Mucosa of descending colon (tissue), 3 donors: ENCODE data around the gene TIAM2. TPM values are rescaled to one million over a fixed set of nuclear protein-coding genes. Genes with fewer than 3 reads are reported as not detected.

Experiments used
- ATAC-seq: fragments of 200-7000 bp; cut with Tn5 transposase; one replicate; pipeline ENCODE4 v1.9.1; 2020; ENCODE audit warnings: mild to moderate bottlenecking, moderate library complexity
- DNase-seq, 3 donors: peaks; one replicate each; pipeline ENCODE4 v3.0.0-alpha.2; 2020
- H3K36me3 ChIP-seq: fragments of 200-600 bp; one replicate; pipeline ENCODE4 v1.8.0; 2021; ENCODE audit warnings: low read depth, mild to moderate bottlenecking
- H3K4me1 ChIP-seq: fragments of 200-600 bp; one replicate; pipeline ENCODE4 v1.8.0; 2021; ENCODE audit warnings: low read depth, mild to moderate bottlenecking
- H3K4me3 ChIP-seq: fragments of 200-600 bp; one replicate; pipeline ENCODE4 v1.8.0; 2021; ENCODE audit warnings: mild to moderate bottlenecking
- H3K9me3 ChIP-seq: fragments of 200-600 bp; one replicate; pipeline ENCODE4 v1.8.0; 2021; ENCODE audit warnings: mild to moderate bottlenecking
- CTCF ChIP-seq: fragments of 200-600 bp; IDR thresholded peaks from one replicate; pipeline ENCODE4 v1.8.0; 2022; ENCODE audit warnings: antibody characterized with exemption, mild to moderate bottlenecking
- intact Hi-C, 2 donors: fragments of 100-400 bp; cut with DNase I in 1 of 2; cut with micrococcal nuclease in 1 of 2; formaldehyde crosslinking; loops; one replicate each; pipeline versions ENCODE4 v1.11.0 to v1.11.1; 2022; cut with DNase I, micrococcal nuclease
- total RNA-seq, 3 donors: library from RNA; stranded (reverse); fragmentation: NEBNext Ultra II Directional in 2 of 3; extraction: Animal tissue kit (Norgen Biotek cat#: 25700) in 2 of 3; gene quantifications; one replicate each; pipeline versions ENCODE4 v1.2.1 to v1.2.4, GENCODE V29; 2021 to 2023
- donor health status: DM: no; HTN: no; CAD: no; lungs with moderate emphysema.
- donor health status: DM: no; HTN: no; CAD: no.
- donor health status: DM: no; HTN: yes; CAD: no.

TIAM2 gene
- total RNA-seq, 3 donors from 2014 or later, result 4.2 to 12.2 (median 9.8) TPM

- Histone ChIP-seq H3K36me3 (no peaks in the 10 kb centered on the region), H3K4me1 (peaks cover 5% of the 10 kb centered on the region), H3K9me3 (no peaks in the 10 kb centered on the region), H3K4me3 (no peak overlapping the region)
- intact Hi-C loops, result loop anchor here in 1 of 2 donors (10.0 kb wide), 1 partner anchor 236 kb away; no protein-coding TSS in a partner anchor
- ATAC-seq (peak; percentile 59), DNase-seq (no peak)
- no peak for TF ChIP-seq CTCF
These were observed 176.1 kb downstream of the TIAM2 start for GRCh38 chr6:155171109-155171746.

GRCh38 chr6:155171747-155172449 lies 176.8 kb downstream of the TIAM2 start:
- intact Hi-C loops, result loop anchor here in 1 of 2 donors (10.0 kb wide), 1 partner anchor 237 kb away; no protein-coding TSS in a partner anchor
- no peak overlapping the region for H3K4me3 ChIP-seq
- ATAC-seq (peak; percentile 46), DNase-seq (peak in 1 of 3 donors; percentile 40)
- no peaks in the 10 kb centered on the region for H3K9me3 ChIP-seq
- peaks cover 5% of the 10 kb centered on the region for H3K4me1 ChIP-seq
- no peak for TF ChIP-seq CTCF
- no peaks in the 10 kb centered on the region for H3K36me3 ChIP-seq

- intact Hi-C loops, result loop anchor here in 1 of 2 donors (10.0 kb wide), 1 partner anchor 239 kb away; no protein-coding TSS in a partner anchor
- Histone ChIP-seq H3K36me3 (no peaks in the 10 kb centered on the region), H3K4me1 (peaks cover 5% of the 10 kb centered on the region), H3K4me3 (no peak overlapping the region), H3K9me3 (no peaks in the 10 kb centered on the region)
- ATAC-seq, result peak; percentile 39
- DNase-seq, result peak in 1 of 3 donors; percentile 21
- no peak for TF ChIP-seq CTCF
These were observed 178.4 kb downstream of the TIAM2 start for GRCh38 chr6:155173488-155173887.

GRCh38 chr6:155174576-155175211 lies 179.6 kb downstream of the TIAM2 start:
- no peak for TF ChIP-seq CTCF
- H3K36me3 ChIP-seq, result no peaks in the 10 kb centered on the region
- H3K4me3 ChIP-seq, result no peak overlapping the region
- DNase-seq (peak in 2 of 3 donors; percentile 41 to 85), ATAC-seq (peak; percentile 89)
- intact Hi-C loops, result loop anchor here (2.0 to 10.0 kb wide), 4 partner anchors 73 to 246 kb away; no protein-coding TSS in a partner anchor
- H3K9me3 ChIP-seq, result no peaks in the 10 kb centered on the region
- peaks cover 5% of the 10 kb centered on the region for H3K4me1 ChIP-seq

- ATAC-seq (peak; percentile 39), DNase-seq (peak in 1 of 3 donors; percentile 91)
- no peaks in the 10 kb centered on the region for H3K36me3 ChIP-seq
- peaks cover 5% of the 10 kb centered on the region for H3K4me1 ChIP-seq
- no peak overlapping the region for H3K4me3 ChIP-seq
- TF ChIP-seq CTCF, result peak; percentile 53
- intact Hi-C loops, result loop anchor here (5.0 to 10.0 kb wide), 3 partner anchors 70 to 243 kb away; no protein-coding TSS in a partner anchor
- H3K9me3 ChIP-seq, result no peaks in the 10 kb centered on the region
These were observed 182.3 kb downstream of the TIAM2 start for GRCh38 chr6:155177363-155177961.
